Bone marrow (tissue), 2 donors: ENCODE data around the gene CCL27.

ENCODE experiments used
- DNase-seq, 2 donors: peaks; one replicate each; lab custom pipeline; 2025; lab: John Stamatoyannopoulos, UW

CCL27 gene

GRCh38 chr9:34627716-34628655, 34.5 kb downstream of the CCL27 start:
- no peak for DNase-seq

- DNase-seq = no peak
Observed at GRCh38 chr9:34625186-34625486, 37.3 kb downstream of the CCL27 start.

DNA sequence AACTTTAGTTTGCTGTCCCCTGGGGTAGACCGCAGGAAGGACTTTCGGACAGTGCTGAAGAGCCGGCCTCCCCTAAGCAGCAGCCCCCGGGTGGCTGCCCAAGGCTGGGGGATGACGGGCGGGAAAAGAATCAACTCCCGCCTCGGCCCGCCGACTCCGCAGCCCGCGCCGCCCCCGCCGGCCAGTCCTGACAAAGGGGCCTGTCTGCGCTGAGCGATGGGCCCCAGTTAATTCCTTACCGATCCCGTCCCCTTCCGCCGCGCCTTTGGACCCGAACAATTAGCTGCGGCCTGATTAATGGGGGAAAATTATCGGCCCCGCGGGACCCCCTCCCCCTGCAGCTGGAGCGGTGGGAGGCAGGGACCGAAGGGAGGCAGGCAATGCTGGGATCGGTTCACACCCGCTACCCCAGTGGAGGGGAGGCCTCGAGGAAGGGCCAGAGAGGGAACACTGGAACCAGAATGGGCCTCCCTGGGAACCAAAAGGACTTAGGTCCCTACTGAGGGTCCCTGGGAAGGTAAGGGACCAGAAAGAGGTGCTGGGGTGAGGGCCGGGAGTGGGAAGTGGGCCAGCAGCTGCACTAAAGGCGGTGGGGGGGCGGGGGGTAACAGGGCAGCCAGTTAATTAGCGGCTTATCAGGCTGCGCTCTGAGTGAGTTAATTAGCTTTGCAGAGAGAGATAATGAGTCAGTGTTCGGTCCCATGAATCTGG, 37.8 kb downstream of the CCL27 start:
- no peak for DNase-seq

- no peak for DNase-seq
Observed at GRCh38 chr9:34623374-34624235, 38.9 kb downstream of the CCL27 start.

DNA sequence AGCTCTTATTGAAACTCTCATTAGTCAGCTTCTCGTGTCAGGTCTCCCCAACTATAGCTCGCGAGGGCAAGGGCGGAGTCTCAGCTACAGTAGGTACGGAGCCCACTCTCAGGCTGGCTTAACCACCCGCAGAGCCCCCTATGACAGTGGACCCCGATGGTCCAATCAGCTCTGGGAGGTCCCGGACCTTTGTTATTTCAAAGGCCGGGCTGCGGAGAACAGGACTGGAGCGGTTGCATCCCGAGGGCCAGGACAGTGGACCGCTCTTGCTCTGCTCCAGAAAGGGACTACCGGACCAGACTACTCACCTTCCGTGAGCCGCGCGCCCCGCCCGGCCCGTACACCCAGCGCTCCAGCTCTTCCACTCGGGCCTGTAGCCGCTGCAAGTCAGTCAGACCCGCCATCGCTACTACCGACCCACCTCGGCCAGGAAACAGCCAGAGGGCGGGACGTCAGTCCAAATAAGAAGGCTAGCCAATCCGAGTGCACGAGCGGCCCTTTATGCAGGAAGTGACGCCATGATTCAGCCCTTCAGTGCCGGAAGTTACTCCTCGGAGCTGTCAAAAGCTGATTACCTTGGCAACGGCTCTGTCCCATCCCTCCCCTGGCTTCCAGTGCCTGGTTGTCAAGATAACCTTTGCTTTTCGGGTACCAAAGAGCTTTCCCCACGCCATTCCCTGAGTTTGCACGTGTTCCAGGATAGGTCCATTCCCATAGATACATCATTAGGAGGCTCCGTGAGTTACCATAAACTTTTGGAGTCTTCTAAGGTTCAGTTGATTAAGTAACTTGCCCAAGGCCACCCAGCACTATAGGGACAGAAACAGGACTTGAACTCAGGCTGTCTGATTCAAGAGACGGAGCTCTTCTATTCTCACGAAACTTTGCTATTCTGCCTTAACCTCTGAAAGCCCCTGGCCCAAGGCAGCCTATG, 42.1 kb downstream of the CCL27 start, which contains the start of gene DCTN3:
Gene DCTN3, minus strand, starts transcription at position 435 of the 934 bp plus-strand sequence. Its CDS starts 31 bp downstream, at position 404.
- DNase-seq = peak; percentile 65 to 93

GRCh38 chr9:34615132-34615531, 47.3 kb downstream of the CCL27 start:
- DNase-seq = no peak

DNA sequence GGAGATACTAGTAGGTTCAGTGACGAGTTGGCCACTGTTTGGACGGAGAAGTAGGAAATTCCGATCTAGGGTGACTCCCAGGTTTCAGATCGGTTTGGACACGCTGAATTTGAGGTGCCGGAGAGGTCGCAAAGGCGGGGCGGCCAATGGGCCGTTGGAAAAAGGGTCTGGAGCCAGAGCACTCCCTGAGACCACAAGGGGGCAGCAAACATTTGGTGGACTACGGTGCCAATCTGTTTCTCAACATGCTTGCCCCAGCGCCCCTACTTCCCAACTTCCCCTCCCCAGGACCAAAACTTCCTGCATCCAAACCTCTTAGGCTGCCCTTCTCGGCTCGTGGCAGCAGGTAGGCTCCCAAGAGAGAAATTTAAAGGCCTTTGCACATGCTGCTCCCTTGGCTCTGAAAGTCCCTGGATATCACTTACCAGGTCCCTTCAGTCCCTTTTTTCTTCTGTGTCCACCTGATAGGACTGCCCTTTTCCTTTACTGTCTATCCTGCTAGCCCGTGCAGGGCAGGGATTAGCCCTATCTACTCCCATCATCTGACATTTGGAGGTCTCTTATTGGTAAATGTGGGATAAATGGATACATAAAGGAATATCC, 49.6 kb downstream of the CCL27 start:
- peak; percentile 34 to 61 for DNase-seq
